Measurements from ENCODE around the gene MFSD6. TPM values are rescaled to one million over a fixed set of nuclear protein-coding genes. Genes with fewer than 3 reads are reported as not detected.

The MFSD6 gene
- total RNA-seq, 1 donor from 2014 or later, result 54.3 TPM

DNA sequence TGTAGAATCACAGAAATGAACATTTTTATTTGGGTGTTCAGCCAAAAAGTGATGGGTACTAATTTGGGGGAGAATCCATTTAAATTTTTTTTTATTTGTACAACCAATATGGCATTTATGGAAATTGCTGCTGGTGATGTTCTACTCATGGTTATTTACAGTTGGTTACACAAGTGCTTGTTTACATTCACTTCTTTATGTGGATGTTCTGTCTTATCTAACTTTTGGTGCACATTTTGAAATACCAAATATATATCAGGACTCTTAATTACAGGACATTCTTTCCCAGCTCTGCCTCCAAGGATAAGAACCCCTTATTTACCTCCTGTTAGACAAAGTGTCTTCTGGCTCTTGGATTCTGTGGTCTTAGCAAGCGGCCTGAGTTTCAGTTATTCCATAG is 91.1 kb downstream of the MFSD6 start:
- no peak for DNase-seq (ENCODE audit: low read depth)
- TF ChIP-seq, protein P1, sequence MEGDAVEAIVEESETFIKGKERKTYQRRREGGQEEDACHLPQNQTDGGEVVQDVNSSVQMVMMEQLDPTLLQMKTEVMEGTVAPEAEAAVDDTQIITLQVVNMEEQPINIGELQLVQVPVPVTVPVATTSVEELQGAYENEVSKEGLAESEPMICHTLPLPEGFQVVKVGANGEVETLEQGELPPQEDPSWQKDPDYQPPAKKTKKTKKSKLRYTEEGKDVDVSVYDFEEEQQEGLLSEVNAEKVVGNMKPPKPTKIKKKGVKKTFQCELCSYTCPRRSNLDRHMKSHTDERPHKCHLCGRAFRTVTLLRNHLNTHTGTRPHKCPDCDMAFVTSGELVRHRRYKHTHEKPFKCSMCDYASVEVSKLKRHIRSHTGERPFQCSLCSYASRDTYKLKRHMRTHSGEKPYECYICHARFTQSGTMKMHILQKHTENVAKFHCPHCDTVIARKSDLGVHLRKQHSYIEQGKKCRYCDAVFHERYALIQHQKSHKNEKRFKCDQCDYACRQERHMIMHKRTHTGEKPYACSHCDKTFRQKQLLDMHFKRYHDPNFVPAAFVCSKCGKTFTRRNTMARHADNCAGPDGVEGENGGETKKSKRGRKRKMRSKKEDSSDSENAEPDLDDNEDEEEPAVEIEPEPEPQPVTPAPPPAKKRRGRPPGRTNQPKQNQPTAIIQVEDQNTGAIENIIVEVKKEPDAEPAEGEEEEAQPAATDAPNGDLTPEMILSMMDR (conservative IDR thresholded peaks at IDR 0.05; ENCODE audit: low read depth, low read length), result no peak
- H3K4me3 ChIP-seq (ENCODE audit: low read depth, low read length), result no peak overlapping the region

DNA sequence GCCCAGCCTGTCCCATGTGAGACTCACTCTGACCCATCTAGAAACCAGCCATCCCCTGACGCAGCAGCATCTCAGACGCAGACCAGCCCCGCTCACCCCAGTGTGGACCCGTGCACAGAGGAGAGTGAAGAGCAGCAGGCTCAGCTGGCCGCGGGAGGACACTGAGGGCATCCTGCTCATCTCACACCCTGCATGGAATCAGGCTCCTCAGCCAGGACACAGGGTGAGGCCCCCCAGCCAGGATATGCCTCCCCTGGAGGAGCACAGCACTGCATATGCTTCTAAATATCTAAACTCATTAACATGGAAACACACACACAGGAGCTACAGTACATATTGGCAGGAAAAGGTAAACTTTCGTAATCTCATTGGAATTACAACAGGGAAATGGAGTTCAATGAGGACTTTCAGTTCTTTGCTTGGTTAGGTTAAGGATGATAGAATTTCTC is 91.9 kb downstream of the MFSD6 start:
- DNase-seq (ENCODE audit: low read depth), result no peak
- TF ChIP-seq, protein P1 (conservative IDR thresholded peaks at IDR 0.05; ENCODE audit: low read depth, low read length), result no peak
- H3K4me3 ChIP-seq (ENCODE audit: low read depth, low read length), result no peak overlapping the region

DNA sequence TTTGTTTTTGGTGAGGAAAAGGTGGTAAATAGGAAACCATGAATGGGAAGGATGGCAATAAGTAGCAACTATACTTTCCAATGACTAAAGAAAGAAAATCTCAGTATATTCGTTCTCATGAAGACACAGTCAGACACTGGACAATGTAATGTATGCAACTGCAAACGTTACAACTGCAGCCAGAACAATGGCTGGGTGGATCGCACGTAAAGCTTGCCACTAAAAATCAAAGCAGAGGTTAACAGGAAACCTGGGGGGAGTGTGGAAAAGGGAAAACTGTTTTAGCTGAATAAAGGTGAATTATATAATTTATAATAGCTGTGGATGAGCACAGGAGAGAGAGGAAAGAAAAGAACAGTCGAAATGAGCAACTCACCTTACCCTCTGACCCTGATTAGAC is 93.1 kb downstream of the MFSD6 start:
- no peak for DNase-seq (ENCODE audit: low read depth)
- TF ChIP-seq, protein P1 (conservative IDR thresholded peaks at IDR 0.05; ENCODE audit: low read depth, low read length), result no peak

DNA sequence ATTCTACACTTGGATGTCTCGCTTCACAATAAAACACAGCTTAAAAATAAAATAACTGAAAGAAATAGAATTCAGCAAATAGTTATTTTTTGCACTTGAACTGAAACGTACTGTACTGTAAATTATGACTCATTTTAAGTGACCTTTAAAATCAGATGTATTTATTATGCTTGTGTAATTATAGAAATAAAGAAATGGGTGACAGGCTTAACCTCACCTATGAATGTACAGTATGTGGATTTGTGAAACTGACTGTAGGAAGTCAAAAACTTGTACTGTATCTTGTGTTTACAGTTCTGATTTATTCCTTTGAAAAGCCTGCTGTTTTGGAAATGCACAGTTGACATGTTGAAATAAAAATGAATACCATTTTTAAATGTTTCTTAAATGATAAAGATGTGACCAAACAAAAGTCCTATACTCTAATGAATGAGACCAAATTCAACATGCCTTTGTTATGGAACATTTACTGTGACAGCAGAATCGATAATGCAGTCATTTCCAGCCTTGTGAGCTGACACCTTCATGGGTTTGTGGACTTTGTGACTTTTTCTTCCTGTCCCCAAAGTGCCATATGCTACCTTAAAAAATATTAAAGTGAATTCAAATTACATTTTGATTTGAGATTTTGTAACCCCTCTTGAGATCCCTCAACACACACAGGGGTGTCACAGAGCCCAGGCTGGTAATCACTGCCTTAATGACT is 93.7 kb downstream of the MFSD6 start:
- TF ChIP-seq, protein P1 (conservative IDR thresholded peaks at IDR 0.05; ENCODE audit: low read depth, low read length), result no peak
- no peak for DNase-seq (ENCODE audit: low read depth)
- no peak overlapping the region for H3K4me3 ChIP-seq (ENCODE audit: low read depth, low read length)

More for the DNA sequence above, 93.1 kb downstream of the MFSD6 start:
- H3K4me3 ChIP-seq (ENCODE audit: low read depth, low read length), result no peak overlapping the region

DNA sequence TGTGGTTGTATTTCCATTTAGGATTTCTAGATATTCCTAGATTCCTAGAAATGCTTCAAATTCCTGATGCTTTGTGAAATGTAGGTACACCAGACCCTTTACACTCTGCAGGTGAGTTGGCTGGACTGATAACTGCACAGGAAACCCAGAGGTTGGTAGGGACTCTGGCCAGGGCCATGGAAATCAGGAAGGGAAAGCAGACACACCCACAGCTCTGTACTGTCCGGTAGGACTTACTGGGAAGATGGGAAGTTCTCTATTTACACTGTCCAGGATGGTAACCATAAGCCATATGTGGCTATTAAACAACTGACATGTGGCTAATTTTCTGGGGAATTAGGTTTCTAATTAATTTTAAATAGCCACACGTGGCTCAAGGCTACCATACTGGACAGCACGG is 94.9 kb downstream of the MFSD6 start:
- DNase-seq (ENCODE audit: low read depth), result no peak
- H3K4me3 ChIP-seq (ENCODE audit: low read depth, low read length), result no peak overlapping the region
- TF ChIP-seq, protein P1 (conservative IDR thresholded peaks at IDR 0.05; ENCODE audit: low read depth, low read length), result no peak

DNA sequence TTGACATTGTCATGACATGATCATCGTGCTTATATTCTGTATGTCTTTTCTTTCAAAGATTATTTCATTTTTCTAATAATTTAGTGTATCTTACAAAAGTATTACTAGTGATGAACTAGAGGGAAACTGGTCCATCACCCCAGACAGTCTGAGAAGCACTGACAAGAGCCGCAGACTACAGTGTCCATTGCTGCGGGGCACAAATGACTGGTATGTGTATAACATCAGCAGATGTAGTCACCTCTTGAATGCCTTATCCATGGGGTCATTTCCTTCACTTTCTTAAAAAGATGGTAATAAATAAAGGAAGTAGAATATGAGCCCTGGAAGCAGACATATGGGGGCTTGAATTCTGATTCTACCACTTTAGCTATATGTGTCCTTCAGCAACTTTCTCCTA is 96.8 kb downstream of the MFSD6 start:
- TF ChIP-seq, protein P1 (conservative IDR thresholded peaks at IDR 0.05; ENCODE audit: low read depth, low read length), result no peak

DNA sequence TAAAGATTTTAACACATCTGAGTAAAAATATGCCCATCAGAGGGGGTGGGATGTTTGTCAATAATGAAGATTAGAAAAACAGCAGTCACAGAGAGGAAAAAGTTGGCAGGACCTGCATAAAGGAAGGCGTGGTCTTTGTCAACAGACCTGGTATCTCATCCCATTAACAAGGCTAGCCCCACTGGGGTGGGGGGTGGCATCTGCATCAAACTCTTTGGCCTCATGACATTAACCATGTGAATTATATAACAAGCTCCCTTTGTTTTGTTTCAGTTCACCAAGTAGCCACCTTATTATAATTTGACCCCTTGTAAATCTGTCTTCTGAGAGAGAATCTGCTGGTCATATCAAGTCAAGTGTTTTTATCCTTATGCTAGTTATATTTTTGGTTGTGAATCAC is 97.5 kb downstream of the MFSD6 start:
- H3K4me3 ChIP-seq (ENCODE audit: low read depth, low read length), result no peak overlapping the region
- TF ChIP-seq, protein P1 (conservative IDR thresholded peaks at IDR 0.05; ENCODE audit: low read depth, low read length), result no peak
- DNase-seq (ENCODE audit: low read depth), result no peak

More for the DNA sequence above, 96.8 kb downstream of the MFSD6 start:
- H3K4me3 ChIP-seq (ENCODE audit: low read depth, low read length), result no peak overlapping the region
- DNase-seq (ENCODE audit: low read depth), result no peak
